ENCODE data around the gene JOSD2. TPM values are rescaled to one million over a fixed set of nuclear protein-coding genes. Genes with fewer than 3 reads are reported as not detected.

Gene JOSD2
- total RNA-seq, 4 donors from 2014 or later = 6.8 to 36.5 (median 27.1) TPM

DNA sequence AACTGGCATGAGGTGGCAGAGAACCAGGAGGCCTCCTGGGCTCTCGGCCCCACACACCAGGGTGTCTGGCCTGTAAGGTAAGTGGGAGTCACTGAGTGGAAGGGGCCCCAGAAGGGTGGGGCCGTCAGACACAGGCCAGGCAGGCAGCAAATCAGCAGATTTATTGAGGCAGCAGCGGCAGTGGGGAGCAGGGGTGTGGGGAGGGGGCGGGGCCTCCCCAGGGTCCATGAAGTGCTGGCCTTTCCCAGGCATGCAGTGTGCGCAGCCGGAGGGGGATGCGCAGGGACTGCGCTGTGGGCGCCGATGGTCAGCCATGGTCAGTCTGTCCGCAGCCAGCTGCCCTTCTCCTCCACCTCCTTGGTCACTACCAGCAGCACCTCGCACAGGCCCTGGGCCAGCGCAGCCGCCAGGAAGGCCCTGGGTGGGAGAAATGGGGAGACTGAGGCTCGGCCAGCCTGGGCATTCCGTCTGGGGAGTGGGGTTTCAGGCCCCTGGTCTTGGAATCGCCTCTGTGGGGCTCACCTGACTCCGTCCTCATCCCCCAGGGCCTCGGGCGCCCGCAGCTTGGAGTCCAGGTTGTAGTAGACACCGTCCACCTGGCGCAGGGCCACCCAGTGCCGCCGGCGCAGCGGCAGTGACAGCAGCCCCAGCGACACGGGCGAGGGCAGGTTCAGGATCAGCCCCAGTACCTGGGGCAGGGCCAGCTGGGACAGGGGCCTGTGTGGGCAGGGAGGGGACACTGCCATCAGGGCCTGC is 5.0 kb downstream of the JOSD2 start:
- TF ChIP-seq CTCF (IDR thresholded peaks at IDR 0.05; ENCODE audit: low read depth) = no peak

DNA sequence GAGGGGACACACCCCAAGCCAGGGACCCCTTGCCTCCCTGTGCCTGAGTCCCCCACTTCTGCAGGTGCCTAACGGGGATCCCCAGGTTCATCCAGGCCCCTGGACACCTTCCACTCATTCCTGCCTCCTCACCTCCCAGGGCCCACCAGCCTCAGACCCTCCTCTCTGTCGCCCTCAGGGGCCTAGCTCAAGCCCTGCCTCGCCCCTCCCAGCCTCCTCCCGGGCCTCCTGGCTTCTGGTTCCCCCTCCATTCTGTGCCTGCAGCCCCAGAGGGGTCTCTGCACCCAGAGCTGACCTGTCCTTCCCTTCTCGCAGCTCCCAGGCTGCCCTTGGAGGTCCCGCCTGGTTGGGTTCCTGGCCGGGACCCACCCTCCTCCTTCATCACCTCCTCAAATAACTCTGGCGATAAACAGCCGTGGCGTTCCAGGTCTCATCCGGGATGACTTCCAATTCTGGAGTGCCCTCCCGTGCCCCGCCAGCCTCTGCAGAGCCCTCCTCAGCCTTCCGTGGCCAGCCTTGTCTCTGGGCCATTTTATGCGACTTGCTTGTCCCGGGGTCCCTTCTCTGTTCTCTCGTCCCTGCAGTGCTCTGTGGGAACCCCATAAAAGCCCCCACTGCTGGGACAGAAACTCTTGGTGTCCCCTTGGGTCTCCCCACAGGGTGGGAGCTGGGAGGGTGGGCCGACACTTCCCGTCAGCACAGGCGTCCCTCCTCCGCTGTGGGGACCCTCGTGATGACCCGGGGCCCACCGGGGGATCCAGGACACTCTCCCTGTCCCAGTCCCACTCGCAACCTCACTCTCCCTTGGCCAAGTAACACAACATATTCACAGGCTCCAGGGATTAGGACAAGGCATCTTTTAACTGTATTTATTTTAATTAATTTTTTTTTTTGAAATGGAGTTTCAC is 9.2 kb downstream of the JOSD2 start:
- TF ChIP-seq CTCF (IDR thresholded peaks at IDR 0.05; ENCODE audit: low read depth) = no peak

GRCh38 chr19:50501186-50501567 is 9.8 kb downstream of the JOSD2 start:
- TF ChIP-seq CTCF (IDR thresholded peaks at IDR 0.05; ENCODE audit: low read depth) = no peak

DNA sequence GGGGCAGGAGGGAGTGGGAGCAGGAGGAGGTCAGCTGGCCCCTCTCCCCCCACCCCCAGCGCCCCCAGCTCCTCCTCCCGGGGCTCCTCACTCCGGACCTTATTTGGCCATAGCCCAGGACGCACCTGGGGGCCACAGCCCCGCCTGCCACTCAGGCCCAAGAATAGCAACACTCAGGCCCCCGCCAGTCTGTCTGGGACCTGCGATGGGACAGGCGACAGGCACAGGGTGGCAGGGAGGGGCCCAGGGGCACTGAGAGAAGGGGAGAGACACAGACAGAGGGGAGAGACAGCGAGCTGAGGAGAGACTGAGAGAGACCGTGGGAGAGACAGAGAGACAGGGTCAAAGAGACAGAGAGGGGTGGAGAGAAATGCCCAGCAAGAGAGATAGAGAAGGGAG is 10.2 kb downstream of the JOSD2 start:
- no peak for TF ChIP-seq CTCF (IDR thresholded peaks at IDR 0.05; ENCODE audit: low read depth)

DNA sequence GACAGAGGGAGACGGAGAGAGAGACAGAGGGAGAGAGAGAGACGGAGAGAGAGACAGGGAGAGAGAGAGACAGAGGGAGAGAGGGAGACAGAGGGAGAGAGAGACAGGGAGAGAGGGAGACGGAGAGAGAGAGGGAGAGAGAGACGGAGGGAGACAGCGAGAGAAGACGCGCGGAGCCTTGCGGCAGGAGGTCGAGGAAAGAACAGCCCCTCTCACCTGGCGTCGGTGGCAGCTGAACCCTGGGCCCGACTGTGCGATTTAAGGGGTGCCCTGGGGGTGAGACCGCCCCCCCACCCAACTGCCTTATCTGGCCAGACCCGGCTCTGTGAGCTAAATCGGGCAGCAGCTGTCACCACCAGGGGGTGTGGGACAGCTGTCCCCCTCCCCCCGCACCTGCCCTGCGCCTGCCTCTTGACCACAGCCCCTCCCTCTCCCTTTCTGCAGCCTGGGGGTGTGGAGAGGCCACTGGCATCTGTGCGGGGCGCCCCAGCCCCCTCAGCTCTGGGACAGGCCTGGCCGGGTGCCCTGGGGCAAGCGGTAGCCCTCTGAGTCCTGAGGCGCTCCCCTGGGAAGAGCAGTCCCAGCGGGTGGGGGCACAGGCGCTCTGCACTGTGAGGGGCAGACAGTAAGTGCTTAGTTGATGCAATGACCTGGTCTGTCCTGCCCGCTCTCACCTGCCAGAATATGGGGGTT is 10.8 kb downstream of the JOSD2 start:
- no peak for TF ChIP-seq CTCF (IDR thresholded peaks at IDR 0.05; ENCODE audit: low read depth)

DNA sequence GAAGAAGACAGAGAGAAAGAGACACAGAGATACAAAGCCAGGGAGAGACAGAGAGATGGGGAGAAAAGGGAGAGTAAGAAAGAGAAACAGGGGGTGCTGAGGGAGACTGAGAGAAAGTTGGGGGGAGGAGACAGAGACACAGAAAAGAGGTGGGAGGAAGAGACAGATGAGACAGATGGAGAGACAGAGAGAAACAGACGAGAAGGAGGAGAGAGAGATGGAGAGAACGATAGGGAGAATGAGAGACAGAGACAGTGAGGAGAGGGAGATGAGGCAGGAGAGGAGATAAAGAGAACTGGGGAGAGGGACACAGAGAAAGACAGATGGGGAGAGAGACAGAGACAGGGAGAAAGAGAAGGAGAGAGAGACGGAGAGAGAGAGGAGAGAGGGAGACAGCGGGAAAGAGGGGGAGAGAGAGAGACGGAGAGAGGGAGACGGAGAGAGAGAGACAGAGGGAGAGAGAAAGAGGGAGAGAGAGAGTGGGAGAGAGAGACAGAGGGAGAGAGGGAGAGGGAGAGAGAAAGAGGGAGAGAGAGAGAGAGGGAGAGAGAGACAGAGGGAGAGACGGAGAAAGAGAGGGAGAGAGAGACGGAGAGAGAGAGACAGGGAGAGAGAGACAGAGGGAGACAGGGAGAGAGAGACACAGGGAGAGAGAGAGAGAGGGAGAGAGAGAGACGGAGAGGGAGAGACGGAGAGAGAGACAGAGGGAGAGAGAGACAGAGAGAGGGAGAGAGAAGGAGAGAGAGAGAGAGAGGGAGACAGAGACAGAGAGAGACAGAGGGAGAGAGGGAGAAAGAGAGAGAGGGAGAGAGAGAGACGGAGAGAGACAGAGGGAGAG is 12.6 kb downstream of the JOSD2 start:
- TF ChIP-seq CTCF (IDR thresholded peaks at IDR 0.05; ENCODE audit: low read depth) = no peak
